Measurements from ENCODE around the gene NUCB1.
A peak's percentile ranks its signal among the peaks of the same experiment; 100 is the strongest.

NUCB1 gene

GRCh38 chr19:48970923-48971395 lies 70.8 kb downstream of the NUCB1 start:
- FAIRE-seq (peak; percentile 94), DNase-seq (ENCODE audit: insufficient read length, low spot score) (no peak)
